Suppressor macrophage treated with lipopolysaccharide for 1 hour (primary cell): ENCODE data around the gene GTSE1.

Experiments
- DNase-seq, 3 donors: peaks; one replicate each; pipeline ENCODE4 v3.0.0-alpha.2; 2020 to 2022

GTSE1 gene

GRCh38 chr22:46352691-46353386 lies 56.2 kb downstream of the GTSE1 start:
- DNase-seq = no peak

- DNase-seq = no peak
Observed at GRCh38 chr22:46353483-46354105, 56.9 kb downstream of the GTSE1 start.

GRCh38 chr22:46354176-46354992 lies 57.7 kb downstream of the GTSE1 start:
- no peak for DNase-seq

GRCh38 chr22:46354993-46355305 lies 58.3 kb downstream of the GTSE1 start:
- no peak for DNase-seq

- peak; percentile 64 to 80 (median 78) for DNase-seq
Observed at GRCh38 chr22:46355369-46355995, 58.8 kb downstream of the GTSE1 start.

- DNase-seq = no peak
Observed at GRCh38 chr22:46355996-46356471, 59.4 kb downstream of the GTSE1 start.

GRCh38 chr22:46356496-46357480 lies 60.1 kb downstream of the GTSE1 start:
- no peak for DNase-seq

- no peak for DNase-seq
Observed at GRCh38 chr22:46357711-46358520, 61.2 kb downstream of the GTSE1 start.

GRCh38 chr22:46358766-46359165 lies 62.1 kb downstream of the GTSE1 start:
- DNase-seq = no peak

GRCh38 chr22:46359362-46359761 lies 62.7 kb downstream of the GTSE1 start:
- no peak for DNase-seq

GRCh38 chr22:46360097-46360496 lies 63.4 kb downstream of the GTSE1 start:
- DNase-seq = no peak

- no peak for DNase-seq
Observed at GRCh38 chr22:46360891-46361290, 64.2 kb downstream of the GTSE1 start.

- no peak for DNase-seq
Observed at GRCh38 chr22:46361826-46362202, 65.1 kb downstream of the GTSE1 start.

- DNase-seq = no peak
Observed at GRCh38 chr22:46362203-46362933, 65.7 kb downstream of the GTSE1 start.

GRCh38 chr22:46362934-46363515 lies 66.4 kb downstream of the GTSE1 start:
- no peak for DNase-seq

- no peak for DNase-seq
Observed at GRCh38 chr22:46363611-46364321, 67.1 kb downstream of the GTSE1 start.

- no peak for DNase-seq
Observed at GRCh38 chr22:46364341-46365165, 67.9 kb downstream of the GTSE1 start.

GRCh38 chr22:46365166-46365624 lies 68.5 kb downstream of the GTSE1 start:
- no peak for DNase-seq
